ENCODE measurements around the gene TMPRSS2. TPM values are rescaled to one million over a fixed set of nuclear protein-coding genes. Genes with fewer than 3 reads are reported as not detected.

The TMPRSS2 gene
- total and polyA plus RNA-seq, 12 donors, result under 0.01 to 0.61 (median 0.17) TPM; not detected in 7

DNA sequence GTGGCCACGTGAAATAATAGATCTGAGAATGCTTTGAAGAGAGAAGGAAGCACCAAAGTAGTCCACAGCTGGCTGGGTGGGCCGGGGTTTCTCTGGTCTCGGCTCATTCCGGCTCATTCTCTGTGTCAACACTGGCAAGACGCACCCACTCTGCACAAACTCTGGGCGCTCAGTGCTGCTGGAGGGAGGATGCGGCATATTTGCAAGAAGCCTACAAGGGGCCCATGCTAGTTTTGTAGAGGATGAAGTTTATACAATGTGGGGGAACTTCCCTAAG is 28.8 kb upstream of the TMPRSS2 start:
- H3K27ac ChIP-seq, result no peak overlapping the region

DNA sequence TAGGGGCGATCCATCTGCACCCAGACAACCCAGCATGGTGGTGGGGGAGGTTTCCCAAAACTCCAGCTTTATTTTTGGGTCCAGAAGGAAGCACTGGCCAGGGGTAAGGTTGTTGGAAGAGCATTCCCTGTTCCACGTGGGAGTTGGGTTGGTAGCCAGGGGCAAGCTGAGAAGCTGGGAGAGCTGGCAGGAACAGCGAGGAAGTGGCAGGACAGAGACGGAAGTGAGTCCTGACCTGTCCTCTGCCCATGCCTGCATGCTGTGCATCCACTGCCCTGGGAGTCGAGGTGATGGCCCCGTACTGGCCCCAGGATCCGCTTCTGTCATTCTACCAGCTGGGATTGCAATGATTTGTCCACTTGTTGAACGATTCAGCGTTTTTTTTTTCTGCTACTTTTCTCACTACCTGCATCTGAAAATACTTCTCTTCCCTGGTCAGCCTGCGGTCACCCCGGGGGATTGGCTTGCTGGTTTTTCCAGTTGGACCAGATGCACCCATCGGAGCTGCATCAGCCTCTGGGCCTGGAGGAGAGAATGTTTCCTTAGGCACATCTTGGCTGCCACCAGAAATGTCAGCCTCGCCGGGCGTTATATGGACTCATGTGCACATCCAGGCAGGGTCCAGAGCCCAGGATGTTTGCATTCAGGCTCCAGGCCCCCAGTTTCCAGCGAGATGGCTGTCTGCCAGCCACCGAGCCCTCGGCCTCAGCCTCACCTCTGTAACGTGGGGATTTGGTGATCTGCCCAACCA is 28.3 kb upstream of the TMPRSS2 start:
- no peak for DNase-seq
- TF ChIP-seq, protein P1, sequence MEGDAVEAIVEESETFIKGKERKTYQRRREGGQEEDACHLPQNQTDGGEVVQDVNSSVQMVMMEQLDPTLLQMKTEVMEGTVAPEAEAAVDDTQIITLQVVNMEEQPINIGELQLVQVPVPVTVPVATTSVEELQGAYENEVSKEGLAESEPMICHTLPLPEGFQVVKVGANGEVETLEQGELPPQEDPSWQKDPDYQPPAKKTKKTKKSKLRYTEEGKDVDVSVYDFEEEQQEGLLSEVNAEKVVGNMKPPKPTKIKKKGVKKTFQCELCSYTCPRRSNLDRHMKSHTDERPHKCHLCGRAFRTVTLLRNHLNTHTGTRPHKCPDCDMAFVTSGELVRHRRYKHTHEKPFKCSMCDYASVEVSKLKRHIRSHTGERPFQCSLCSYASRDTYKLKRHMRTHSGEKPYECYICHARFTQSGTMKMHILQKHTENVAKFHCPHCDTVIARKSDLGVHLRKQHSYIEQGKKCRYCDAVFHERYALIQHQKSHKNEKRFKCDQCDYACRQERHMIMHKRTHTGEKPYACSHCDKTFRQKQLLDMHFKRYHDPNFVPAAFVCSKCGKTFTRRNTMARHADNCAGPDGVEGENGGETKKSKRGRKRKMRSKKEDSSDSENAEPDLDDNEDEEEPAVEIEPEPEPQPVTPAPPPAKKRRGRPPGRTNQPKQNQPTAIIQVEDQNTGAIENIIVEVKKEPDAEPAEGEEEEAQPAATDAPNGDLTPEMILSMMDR (IDR thresholded peaks at IDR 0.05), result no peak
- no peak for TF ChIP-seq POLR2A (IDR thresholded peaks at IDR 0.05)
- intact Hi-C loops (cut with DNase I), result no loop called here
- no peak overlapping the region for H3K27ac ChIP-seq
- no peaks in the 10 kb centered on the region for H3K4me1 ChIP-seq (replicated peaks in 1 of 2)
- no peak overlapping the region for H3K4me3 ChIP-seq
- H3K9me3 ChIP-seq (replicated peaks in 1 of 3), result no peaks in the 10 kb centered on the region
- H3K27me3 ChIP-seq, result peaks cover 6% of the 10 kb centered on the region
- 59 to 75% (median 69%) methylated on average over 15 to 19 of the region's 19 CpGs for WGBS, 4 donors
- H3K36me3 ChIP-seq (replicated peaks in 1 of 2), result no peaks in the 10 kb centered on the region

More for the DNA sequence above, 28.8 kb upstream of the TMPRSS2 start:
- no peak for DNase-seq
- 68 to 72% (median 71%) methylated on average over 7 of the region's 7 CpGs for WGBS, 4 donors
- Histone ChIP-seq H3K4me1 (replicated peaks in 1 of 2) (no peaks in the 10 kb centered on the region), H3K9me3 (replicated peaks in 1 of 3) (no peaks in the 10 kb centered on the region), H3K36me3 (replicated peaks in 1 of 2) (no peaks in the 10 kb centered on the region), H3K27me3 (peaks cover 6% of the 10 kb centered on the region), H3K4me3 (no peak overlapping the region)
- intact Hi-C loops (cut with DNase I), result no loop called here
- TF ChIP-seq, protein P1 (IDR thresholded peaks at IDR 0.05), result no peak
- no peak for TF ChIP-seq POLR2A (IDR thresholded peaks at IDR 0.05)

DNA sequence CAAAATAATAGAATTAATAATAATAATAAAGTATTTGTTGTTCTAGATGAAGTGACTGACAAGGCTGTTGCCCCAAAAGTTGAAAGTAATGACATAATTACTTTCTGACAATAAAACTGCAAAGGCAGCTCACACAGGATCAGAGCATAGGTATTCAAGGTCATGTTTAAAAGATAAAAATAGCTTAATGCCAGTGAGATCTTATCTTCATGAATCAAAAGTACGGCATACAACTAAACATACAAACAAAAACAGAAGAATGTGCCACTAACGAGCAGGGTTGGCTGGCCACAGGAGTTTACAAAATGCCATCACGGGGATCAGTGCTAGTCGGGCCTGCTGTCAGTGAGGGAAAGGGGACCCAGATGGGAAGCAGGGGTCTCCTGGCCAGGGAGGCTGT is 22.4 kb upstream of the TMPRSS2 start:
- intact Hi-C loops (cut with DNase I), result no loop called here
- Histone ChIP-seq H3K27me3 (no peaks in the 10 kb centered on the region), H3K9me3 (replicated peaks in 1 of 3) (no peaks in the 10 kb centered on the region), H3K36me3 (replicated peaks in 1 of 2) (no peaks in the 10 kb centered on the region), H3K4me1 (replicated peaks in 1 of 2) (no peaks in the 10 kb centered on the region), H3K27ac (no peak overlapping the region), H3K4me3 (no peak overlapping the region)
- TF ChIP-seq POLR2A (IDR thresholded peaks at IDR 0.05), result no peak
- no peak for DNase-seq
- 39 to 62% (median 53%) methylated on average over 4 of the region's 4 CpGs for WGBS, 4 donors

DNA sequence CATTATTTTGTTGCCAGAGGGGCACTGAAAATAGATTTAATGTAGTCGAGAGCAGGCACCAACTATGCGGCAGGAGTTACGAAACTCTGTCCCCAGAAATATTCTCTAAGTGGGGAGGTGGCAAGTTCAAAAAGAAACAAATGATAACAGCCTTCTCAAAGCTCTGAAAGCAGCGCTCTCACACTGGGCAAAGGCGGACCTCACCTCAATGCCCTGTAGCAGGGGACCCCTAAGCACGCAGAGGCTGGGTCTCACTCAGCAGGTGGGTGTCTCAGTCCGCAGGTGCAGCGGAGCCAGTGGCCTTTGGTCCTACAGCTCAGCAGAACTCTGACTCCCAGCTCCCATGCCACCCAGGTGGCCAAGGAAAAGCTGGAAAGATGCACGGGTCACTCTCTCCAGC is 21.8 kb upstream of the TMPRSS2 start:
- Histone ChIP-seq H3K36me3 (replicated peaks in 1 of 2) (no peaks in the 10 kb centered on the region), H3K4me1 (replicated peaks in 1 of 2) (no peaks in the 10 kb centered on the region), H3K27ac (no peak overlapping the region), H3K4me3 (no peak overlapping the region), H3K27me3 (no peaks in the 10 kb centered on the region), H3K9me3 (replicated peaks in 1 of 3) (no peaks in the 10 kb centered on the region)
- no peak for DNase-seq
- intact Hi-C loops (cut with DNase I), result no loop called here
- TF ChIP-seq POLR2A (IDR thresholded peaks at IDR 0.05), result no peak
- TF ChIP-seq, protein P1 (IDR thresholded peaks at IDR 0.05), result no peak
- 78 to 84% (median 83%) methylated on average over 7 to 9 of the region's 9 CpGs for WGBS, 4 donors

DNA sequence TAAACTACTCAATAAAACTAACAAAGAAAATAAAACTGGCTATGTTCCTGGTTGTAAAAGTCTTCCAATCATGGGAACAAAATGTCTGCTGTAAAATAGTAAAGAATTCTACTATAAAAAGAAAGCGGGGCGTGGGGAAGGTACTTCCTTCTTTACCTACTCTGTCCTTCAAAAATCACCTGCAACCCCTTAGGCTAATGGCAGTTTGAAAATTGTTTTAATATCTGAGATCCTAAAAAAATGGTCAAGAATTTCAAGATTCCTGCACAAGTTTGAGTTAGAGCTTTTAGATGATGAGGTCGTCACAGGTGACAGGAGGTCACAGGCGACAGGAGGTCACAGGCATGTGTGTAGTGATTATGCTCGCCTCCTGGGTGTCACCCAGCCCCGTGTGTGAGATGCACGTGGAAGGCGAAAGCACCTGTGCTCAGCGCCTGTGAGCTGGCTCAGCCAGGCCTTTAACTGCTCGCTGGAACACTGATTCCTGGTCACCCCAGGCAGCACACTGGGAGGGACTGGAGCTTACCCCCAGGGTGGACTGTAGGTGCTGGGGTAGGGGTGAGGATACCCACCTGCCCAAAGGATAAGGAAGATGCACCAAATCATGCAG is 18.6 kb upstream of the TMPRSS2 start:
- TF ChIP-seq POLR2A (IDR thresholded peaks at IDR 0.05), result no peak
- TF ChIP-seq, protein P1 (IDR thresholded peaks at IDR 0.05), result no peak
- no peaks in the 10 kb centered on the region for H3K9me3 ChIP-seq (replicated peaks in 1 of 3)

More for the DNA sequence above, 18.6 kb upstream of the TMPRSS2 start:
- no peaks in the 10 kb centered on the region for H3K4me1 ChIP-seq (replicated peaks in 1 of 2)
- no peaks in the 10 kb centered on the region for H3K36me3 ChIP-seq (replicated peaks in 1 of 2)
- intact Hi-C loops (cut with DNase I), result no loop called here
- no peak overlapping the region for H3K4me3 ChIP-seq
- no peak for DNase-seq
- WGBS, 4 donors, result 82 to 87% (median 82%) methylated on average over 5 to 10 of the region's 10 CpGs
- H3K27me3 ChIP-seq, result no peaks in the 10 kb centered on the region
- H3K27ac ChIP-seq, result no peak overlapping the region

All from adrenal gland (tissue), 12 donors.